NCI-H1048 (cell line): ENCODE data around the gene ZDHHC16.
A peak's percentile ranks its signal among the peaks of the same experiment; 100 is the strongest.

ENCODE experiments used
- DNase-seq: peaks from one replicate; lab custom pipeline; 2025; lab: John Stamatoyannopoulos, UW

ZDHHC16 gene

GRCh38 chr10:97479939-97480338 lies 34.0 kb downstream of the ZDHHC16 start:
- DNase-seq = peak; percentile 94

GRCh38 chr10:97481071-97481470 lies 35.1 kb downstream of the ZDHHC16 start:
- DNase-seq = no peak

GRCh38 chr10:97482381-97482780 lies 36.4 kb downstream of the ZDHHC16 start:
- DNase-seq = no peak

- DNase-seq = no peak
These were observed 37.5 kb downstream of the ZDHHC16 start for GRCh38 chr10:97483506-97483905.

GRCh38 chr10:97483921-97484320 lies 37.9 kb downstream of the ZDHHC16 start:
- no peak for DNase-seq

GRCh38 chr10:97485647-97486281 lies 39.8 kb downstream of the ZDHHC16 start:
- no peak for DNase-seq

- DNase-seq = no peak
These were observed 44.6 kb downstream of the ZDHHC16 start for GRCh38 chr10:97490592-97490991.

GRCh38 chr10:97494151-97494550 lies 48.2 kb downstream of the ZDHHC16 start:
- no peak for DNase-seq

GRCh38 chr10:97494863-97495506 lies 49.0 kb downstream of the ZDHHC16 start:
- no peak for DNase-seq

- DNase-seq = peak; percentile 32
These were observed 51.6 kb downstream of the ZDHHC16 start for GRCh38 chr10:97497572-97498075.

GRCh38 chr10:97498076-97498840 lies 52.3 kb downstream of the ZDHHC16 start, which contains the start of gene MMS19:
MMS19 (minus strand) TSS chr10:97498422; CDS start chr10:97498384, 38 bp downstream.
- DNase-seq = peak; percentile 98

- DNase-seq = no peak
These were observed 53.0 kb downstream of the ZDHHC16 start, which contains the start of gene UBTD1 for GRCh38 chr10:97498841-97499560. UBTD1 (plus strand) TSS chr10:97498924; CDS start chr10:97499204, 280 bp downstream.

GRCh38 chr10:97499561-97500296 lies 53.8 kb downstream of the ZDHHC16 start:
- DNase-seq = no peak

GRCh38 chr10:97500297-97500575 lies 54.3 kb downstream of the ZDHHC16 start:
- DNase-seq = no peak

- DNase-seq = no peak
These were observed 56.9 kb downstream of the ZDHHC16 start for GRCh38 chr10:97502916-97503315.

- no peak for DNase-seq
These were observed 57.4 kb downstream of the ZDHHC16 start for GRCh38 chr10:97503406-97503805.

GRCh38 chr10:97505152-97505551 lies 59.2 kb downstream of the ZDHHC16 start:
- no peak for DNase-seq

- no peak for DNase-seq
These were observed 60.4 kb downstream of the ZDHHC16 start for GRCh38 chr10:97506199-97506991.
